Measurements from ENCODE around the gene PSMD12. TPM values are rescaled to one million over a fixed set of nuclear protein-coding genes. Genes with fewer than 3 reads are reported as not detected.
A peak's percentile ranks its signal among the peaks of the same experiment; 100 is the strongest.

The PSMD12 gene
- total RNA-seq, 4 donors from 2014 or later = 23.6 to 52.4 (median 24.4) TPM

DNA sequence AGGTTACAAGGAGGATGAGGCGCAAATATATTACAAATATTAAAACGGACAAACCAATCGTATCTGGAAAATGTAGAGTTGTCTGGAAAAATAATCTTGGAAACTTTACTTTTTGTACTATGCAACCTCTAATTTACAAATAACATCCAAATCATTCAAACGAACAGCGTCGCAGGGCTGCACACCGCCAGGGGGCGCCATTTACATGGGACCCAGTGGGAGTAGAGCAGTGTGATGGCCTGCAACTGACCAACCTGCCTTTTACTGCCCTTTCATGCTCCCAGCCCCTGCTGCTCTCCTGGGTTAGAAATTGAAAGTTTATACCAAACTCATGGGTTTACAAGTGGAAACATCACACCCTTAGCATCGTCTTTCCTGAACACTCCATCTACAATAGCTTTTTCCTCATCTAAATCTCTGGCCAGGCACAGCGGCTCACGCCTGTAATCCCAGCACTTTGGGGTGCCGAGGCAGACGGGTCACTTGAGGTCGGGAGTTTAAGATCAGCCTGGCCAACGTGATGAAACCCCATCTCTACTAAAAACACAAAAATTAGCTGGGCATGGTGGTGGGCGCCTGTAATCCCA is 20.7 kb upstream of the PSMD12 start:
- TF ChIP-seq, protein P1, sequence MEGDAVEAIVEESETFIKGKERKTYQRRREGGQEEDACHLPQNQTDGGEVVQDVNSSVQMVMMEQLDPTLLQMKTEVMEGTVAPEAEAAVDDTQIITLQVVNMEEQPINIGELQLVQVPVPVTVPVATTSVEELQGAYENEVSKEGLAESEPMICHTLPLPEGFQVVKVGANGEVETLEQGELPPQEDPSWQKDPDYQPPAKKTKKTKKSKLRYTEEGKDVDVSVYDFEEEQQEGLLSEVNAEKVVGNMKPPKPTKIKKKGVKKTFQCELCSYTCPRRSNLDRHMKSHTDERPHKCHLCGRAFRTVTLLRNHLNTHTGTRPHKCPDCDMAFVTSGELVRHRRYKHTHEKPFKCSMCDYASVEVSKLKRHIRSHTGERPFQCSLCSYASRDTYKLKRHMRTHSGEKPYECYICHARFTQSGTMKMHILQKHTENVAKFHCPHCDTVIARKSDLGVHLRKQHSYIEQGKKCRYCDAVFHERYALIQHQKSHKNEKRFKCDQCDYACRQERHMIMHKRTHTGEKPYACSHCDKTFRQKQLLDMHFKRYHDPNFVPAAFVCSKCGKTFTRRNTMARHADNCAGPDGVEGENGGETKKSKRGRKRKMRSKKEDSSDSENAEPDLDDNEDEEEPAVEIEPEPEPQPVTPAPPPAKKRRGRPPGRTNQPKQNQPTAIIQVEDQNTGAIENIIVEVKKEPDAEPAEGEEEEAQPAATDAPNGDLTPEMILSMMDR (IDR thresholded peaks at IDR 0.05) = peak in 2 of 3 donors; percentile 20 to 43
- ATAC-seq (ENCODE audit: low FRiP score) (no peak), DNase-seq (ENCODE audit: low spot score) (no peak)

DNA sequence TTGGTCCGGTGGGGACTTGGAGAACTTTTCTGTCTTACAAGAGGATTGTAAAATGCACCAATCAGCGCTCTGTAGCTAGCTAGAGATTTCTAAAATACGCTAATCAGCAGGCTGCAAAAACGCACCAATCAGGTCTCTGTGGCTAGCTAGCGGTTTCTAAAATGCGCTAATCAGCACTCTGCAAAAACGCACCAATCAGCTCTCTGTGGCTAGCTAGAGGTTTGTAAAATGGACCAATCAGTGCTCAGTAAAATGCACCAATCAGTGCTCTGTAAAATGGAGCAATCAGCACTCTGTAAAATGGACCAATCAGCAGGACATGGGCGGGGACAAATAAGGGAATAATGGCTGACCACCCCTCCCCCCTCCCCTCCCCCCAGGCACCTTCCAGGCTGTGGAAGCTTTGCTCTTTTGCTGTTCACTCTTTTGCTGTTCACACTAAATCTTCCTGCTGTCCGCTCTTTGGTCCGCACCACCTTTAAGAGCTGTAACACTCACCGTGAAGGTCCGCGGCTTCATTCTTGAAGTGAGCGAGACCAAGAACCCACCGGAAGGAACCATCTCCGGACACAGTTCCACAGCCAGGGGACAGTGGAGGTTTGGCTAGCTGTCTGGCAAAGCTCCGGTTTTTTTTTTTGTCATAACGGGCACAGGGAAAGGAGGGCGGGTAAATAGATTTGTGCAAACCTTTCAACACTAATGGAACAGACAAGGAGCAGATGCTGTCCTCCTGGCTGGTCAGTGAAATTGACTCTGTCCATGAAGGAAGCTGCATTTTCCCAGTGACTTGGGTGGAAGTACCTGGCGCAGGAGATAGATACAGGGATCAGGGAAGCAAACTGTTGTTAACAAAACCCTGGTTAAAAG is 19.0 kb upstream of the PSMD12 start:
- no peak for DNase-seq (ENCODE audit: low spot score)
- ATAC-seq (ENCODE audit: low FRiP score) = no peak
- TF ChIP-seq, protein P1 (IDR thresholded peaks at IDR 0.05) = no peak

DNA sequence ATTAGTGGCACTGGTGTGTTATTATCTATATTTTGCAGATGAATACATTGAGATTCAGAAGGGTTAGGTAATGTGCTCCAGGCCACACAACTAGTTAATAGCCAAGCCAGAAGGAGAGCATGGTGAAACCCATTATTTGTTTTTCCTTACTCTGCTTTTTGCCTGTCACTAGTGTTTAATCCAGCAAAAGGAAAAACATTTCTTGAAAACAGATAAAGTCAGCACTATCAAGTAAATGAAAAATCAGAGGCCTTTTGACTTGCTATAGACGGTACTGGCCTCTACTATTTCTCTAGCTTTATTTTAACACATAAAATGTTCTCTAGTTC is 15.5 kb upstream of the PSMD12 start:
- ATAC-seq (ENCODE audit: low FRiP score) (no peak), DNase-seq (ENCODE audit: low spot score) (no peak)
- TF ChIP-seq, protein P1 (IDR thresholded peaks at IDR 0.05) = no peak

DNA sequence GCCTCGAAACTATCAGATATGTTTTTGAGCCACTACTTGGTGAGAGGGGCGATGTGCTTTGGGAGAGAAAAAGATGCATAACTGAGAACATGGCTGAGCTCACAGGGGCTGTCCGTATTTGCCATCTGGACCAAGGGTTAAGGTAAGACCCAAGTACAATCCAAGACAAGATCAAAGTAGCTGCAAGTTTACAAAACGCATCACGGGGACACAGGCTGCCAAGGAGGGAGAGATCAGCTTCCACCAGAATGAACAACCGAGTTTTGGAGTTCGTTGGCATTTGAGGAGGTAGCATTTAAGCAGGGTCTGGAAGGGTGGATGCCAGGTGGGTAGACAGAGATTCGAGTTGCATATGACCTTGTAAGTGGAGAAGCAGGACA is 12.9 kb upstream of the PSMD12 start:
- ATAC-seq (ENCODE audit: low FRiP score) (no peak), DNase-seq (ENCODE audit: low spot score) (no peak)
- TF ChIP-seq, protein P1 (IDR thresholded peaks at IDR 0.05) = no peak

DNA sequence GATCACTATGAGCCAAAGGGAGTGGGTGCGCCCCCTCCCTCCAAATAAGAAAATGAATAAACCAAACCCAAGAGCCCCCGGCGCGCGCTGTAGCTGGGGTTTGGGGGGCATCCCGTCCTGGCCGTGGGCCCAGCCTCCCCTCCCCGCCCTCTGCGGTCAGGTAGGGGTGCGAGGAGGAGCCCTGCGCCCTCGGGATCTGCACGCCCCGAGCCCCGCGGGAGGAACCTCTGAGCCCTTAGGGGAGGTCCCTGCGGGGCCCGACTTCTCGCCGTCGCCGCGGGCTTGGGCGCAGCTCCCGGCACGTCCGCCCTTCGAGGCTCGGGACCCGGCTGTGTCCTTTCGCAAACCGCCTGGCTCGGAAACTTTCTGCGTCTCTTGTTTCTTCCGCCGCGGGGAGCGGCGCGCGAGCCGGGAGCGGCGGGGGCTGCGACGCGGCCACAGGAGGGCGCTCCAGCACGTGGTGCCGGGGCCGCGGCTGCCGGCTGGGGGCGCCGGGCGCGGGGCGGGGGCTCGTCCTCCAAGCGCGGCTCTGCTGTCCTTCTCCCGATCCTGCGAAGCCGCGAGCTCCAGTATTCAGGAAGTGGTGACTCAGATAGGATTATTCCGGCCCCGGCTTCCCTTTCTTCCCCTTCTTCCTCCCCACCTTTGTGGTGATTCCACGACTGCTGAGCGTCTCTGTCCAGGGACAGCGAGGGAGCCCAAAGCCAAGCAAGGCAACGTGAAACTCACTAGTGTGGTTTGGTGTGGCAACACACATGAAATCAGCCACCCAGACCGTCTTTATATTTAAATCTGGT is 12.3 kb upstream of the PSMD12 start:
- no peak for DNase-seq (ENCODE audit: low spot score)
- ATAC-seq (ENCODE audit: low FRiP score) = peak; percentile 81
- TF ChIP-seq, protein P1 (IDR thresholded peaks at IDR 0.05) = no peak

DNA sequence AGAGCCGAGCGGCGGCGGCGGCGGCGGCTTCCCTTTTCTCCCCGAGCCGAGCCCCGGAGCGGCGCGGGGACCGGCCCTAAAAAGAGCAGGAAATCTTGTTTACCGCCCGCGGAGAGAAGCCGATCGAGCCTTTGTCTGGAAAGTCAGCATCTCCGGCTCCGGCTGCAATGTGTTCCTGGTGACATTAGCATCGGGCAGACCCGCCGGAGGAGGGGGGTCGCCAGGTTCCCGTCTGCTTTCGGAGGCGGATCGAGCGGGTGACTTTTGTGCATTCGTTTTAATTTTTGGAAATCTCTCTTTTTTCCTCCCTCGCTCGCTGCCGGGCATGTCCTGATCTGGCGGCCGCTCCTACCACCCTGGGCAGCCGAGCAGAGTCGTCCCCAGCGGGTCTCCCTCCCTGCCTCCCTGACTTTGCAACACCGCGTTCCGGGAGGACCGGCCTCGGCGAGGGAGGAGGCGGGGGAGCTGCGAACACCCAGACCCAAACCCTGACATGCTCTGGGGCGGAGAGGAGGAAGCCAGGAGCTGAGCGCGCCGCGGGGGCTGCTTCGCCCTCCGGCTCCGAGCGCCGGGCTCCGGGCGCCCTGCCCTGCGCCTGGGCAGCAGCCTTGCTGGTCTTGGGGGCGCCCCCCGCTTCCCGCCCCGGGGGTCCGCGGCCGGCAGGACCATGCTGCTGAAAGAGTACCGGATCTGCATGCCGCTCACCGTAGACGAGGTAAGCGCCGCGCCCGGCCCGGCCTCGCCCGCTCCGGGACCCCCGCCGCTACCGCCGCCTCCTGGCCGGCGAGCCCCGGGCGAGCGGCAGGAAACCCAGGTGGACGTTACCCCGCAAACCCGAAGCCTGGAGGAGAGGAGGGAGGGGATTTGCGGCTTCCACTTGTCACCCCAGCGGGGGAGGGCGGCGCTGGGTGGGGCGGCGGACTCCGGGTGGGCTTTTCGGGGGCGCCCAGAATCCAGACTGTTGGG is 11.4 kb upstream of the PSMD12 start:
- ATAC-seq (ENCODE audit: low FRiP score) = peak; percentile 31
- TF ChIP-seq, protein P1 (IDR thresholded peaks at IDR 0.05) = no peak
- DNase-seq (ENCODE audit: low spot score) = no peak

All from omental fat pad (tissue), 4 donors.